Natural killer cell (primary cell): ENCODE results near the gene LRRC74B. TPM values are rescaled to one million over a fixed set of nuclear protein-coding genes. Genes with fewer than 3 reads are reported as not detected.

Experiments used
- ATAC-seq, 3 donors: fragments of 150-1000 bp in 2 of 3; fragments of 200-7000 bp in 1 of 3; cut with Tn5 transposase; 1 replicate in 1 of 3; 2 replicates in 2 of 3; pipeline ENCODE4 v1.10.0; 2021; ENCODE audit warnings: mild to moderate bottlenecking in 2 of 3, moderate library complexity in 2 of 3
- DNase-seq, 2 donors: peaks; one replicate each; pipeline versions ENCODE4 v3.0.0 to v3.0.0-alpha.2; 2013 to 2021; ENCODE audit warnings: mixed read lengths in 1 of 2
- H3K27ac ChIP-seq: one replicate; pipeline ENCODE4 v1.5.1; 2013; ENCODE audit warnings: mild to moderate bottlenecking, low read length
- H3K27me3 ChIP-seq: one replicate; pipeline ENCODE4 v1.6.1; 2013; ENCODE audit warnings: low read length; ENCODE audit not compliant: control insufficient read depth, insufficient read depth
- H3K36me3 ChIP-seq: one replicate; pipeline ENCODE4 v1.6.1; 2013; ENCODE audit warnings: low read length; ENCODE audit not compliant: control insufficient read depth, insufficient read depth
- H3K4me1 ChIP-seq: one replicate; pipeline ENCODE4 v1.6.1; 2013; ENCODE audit warnings: low read length; ENCODE audit not compliant: control insufficient read depth, insufficient read depth
- H3K4me3 ChIP-seq: one replicate; pipeline ENCODE4 v1.5.1; 2013; ENCODE audit warnings: low read length
- H3K9me3 ChIP-seq: one replicate; pipeline ENCODE4 v1.6.1; 2013; ENCODE audit warnings: low read length; ENCODE audit not compliant: control insufficient read depth, insufficient read depth
- H3K27ac Mint-ChIP-seq, 2 donors: one replicate each; pipeline ENCODE4 v1.8.0; 2022; ENCODE audit warnings: mild to moderate bottlenecking in 2 of 2, mixed read lengths in 2 of 2, moderate library complexity in 1 of 2
- H3K27me3 Mint-ChIP-seq, 2 donors: one replicate each; pipeline ENCODE4 v1.8.0; 2022; ENCODE audit warnings: low read depth in 2 of 2, mixed read lengths in 2 of 2
- H3K36me3 Mint-ChIP-seq: one replicate; pipeline ENCODE4 v1.8.0; 2022; ENCODE audit warnings: mixed read lengths
- H3K4me1 Mint-ChIP-seq, 2 donors: one replicate each; pipeline ENCODE4 v1.8.0; 2022; ENCODE audit warnings: mixed read lengths in 2 of 2
- H3K4me3 Mint-ChIP-seq: one replicate; pipeline ENCODE4 v1.8.0; 2022; ENCODE audit warnings: mild to moderate bottlenecking, moderate library complexity, mixed read lengths
- H3K9me3 Mint-ChIP-seq, 2 donors: one replicate each; pipeline ENCODE4 v1.8.0; 2022; ENCODE audit warnings: mixed read lengths in 2 of 2
- CTCF ChIP-seq: fragments of 200-600 bp; IDR thresholded peaks from one replicate; pipeline ENCODE4 v1.8.0; 2022; ENCODE audit warnings: antibody characterized with exemption
- WGBS: methylation state at CpG from one replicate; pipeline ENCODE4 v1.1.7; 2013; ENCODE audit warnings: missing lambda C conversion rate; ENCODE audit not compliant: insufficient coverage; 5-methylcytosine and 5-hydroxymethylcytosine counted together
- intact Hi-C: fragments of 100-400 bp; cut with micrococcal nuclease; formaldehyde crosslinking; loops from one replicate; pipeline ENCODE4 v1.14.2; 2022
- total RNA-seq, 4 donors: library from RNA; stranded (reverse); fragments of 120-200 nt in 1 of 4; gene quantifications; one replicate each; pipeline versions ENCODE4 v1.2.3 to v1.2.4, GENCODE V29; 2013 to 2022

The LRRC74B gene
- total RNA-seq, 3 donors from 2014 or later (not counting 1 experiment from before 2014, with no cell fraction given), result 0.11 TPM; not detected in 2

DNA sequence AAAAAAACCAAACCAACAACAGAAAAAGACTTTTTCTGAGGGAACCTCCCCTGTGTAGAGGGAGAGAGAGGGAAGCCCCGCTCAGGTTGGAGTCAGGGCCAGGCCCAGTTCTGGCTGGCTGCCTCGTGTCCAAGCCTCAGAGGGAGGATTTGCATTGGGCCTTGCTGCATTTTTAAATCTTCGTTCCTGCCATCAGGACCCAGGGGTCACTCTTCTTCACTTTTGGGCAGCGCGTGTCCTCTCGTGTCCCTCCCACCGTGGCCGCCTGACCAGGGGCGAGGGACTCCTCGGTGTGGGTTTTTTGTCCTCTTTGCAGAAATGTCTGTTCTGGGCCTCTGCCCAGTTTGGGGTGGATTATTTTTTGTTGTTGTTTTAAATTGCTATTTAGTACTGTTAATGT lies 57.9 kb downstream of the LRRC74B start:
- Histone ChIP-seq H3K9me3 (no peaks in the 10 kb centered on the region), H3K4me1 (peaks cover 6% of the 10 kb centered on the region), H3K4me3 (no peak overlapping the region), H3K27me3 (peaks cover 5% of the 10 kb centered on the region), H3K36me3 (no peaks in the 10 kb centered on the region), H3K27ac (no peak overlapping the region)
- DNase-seq, result no peak
- H3K27me3 Mint-ChIP-seq, result peaks cover 15 to 30% of the 10 kb centered on the region in 2 donors
- no peak overlapping the region for H3K4me3 Mint-ChIP-seq
- WGBS, result 93% methylated on average over 10 of the region's 10 CpGs
- peaks cover 8% of the 10 kb centered on the region in 2 donors for H3K4me1 Mint-ChIP-seq
- ATAC-seq, result no peak
- intact Hi-C loops, result no loop called here
- no peaks in the 10 kb centered on the region for H3K36me3 Mint-ChIP-seq
- no peak for TF ChIP-seq CTCF
- no peak overlapping the region for H3K27ac Mint-ChIP-seq
- no peaks in the 10 kb centered on the region for H3K9me3 Mint-ChIP-seq

DNA sequence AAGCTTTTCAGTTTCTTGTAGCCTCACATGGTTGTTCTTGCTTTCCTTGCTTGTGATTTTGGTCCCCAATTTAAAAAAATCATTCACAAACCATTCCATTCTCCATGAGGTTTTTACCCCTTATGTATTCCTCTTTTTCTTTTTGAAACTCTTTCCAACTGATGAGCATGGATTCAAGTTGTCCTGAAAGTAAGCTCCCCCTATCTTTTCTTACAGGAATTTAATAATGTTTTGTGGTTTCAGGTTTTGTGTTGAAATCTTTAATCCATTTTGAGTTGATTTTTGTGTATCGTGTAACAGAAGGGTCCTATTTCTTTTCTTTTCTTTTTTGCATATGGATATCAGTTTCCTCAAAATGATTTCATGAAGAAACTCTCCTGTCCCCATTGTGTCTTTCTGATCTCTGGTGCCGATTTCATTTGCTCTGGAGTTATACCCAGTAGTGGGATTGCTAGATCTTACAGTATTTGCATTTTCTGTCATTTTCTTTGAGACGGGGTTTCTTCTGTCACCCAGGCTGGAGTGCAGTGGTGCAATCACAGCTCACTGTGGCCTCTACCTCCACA lies 58.5 kb downstream of the LRRC74B start:
- H3K4me1 ChIP-seq, result peaks cover 6% of the 10 kb centered on the region
- no peak overlapping the region for H3K4me3 ChIP-seq
- no peak for TF ChIP-seq CTCF
- no peaks in the 10 kb centered on the region for H3K36me3 Mint-ChIP-seq
- ATAC-seq (no peak), DNase-seq (no peak)
- H3K4me1 Mint-ChIP-seq, result peaks cover 8% of the 10 kb centered on the region in 2 donors
- H3K27me3 ChIP-seq, result peaks cover 5% of the 10 kb centered on the region
- intact Hi-C loops, result no loop called here
- H3K9me3 ChIP-seq, result no peaks in the 10 kb centered on the region
- H3K27me3 Mint-ChIP-seq, result peaks cover 15 to 30% of the 10 kb centered on the region in 2 donors
- WGBS, result 88% methylated on average over 3 of the region's 3 CpGs
- H3K36me3 ChIP-seq, result no peaks in the 10 kb centered on the region
- H3K27ac ChIP-seq, result no peak overlapping the region
- H3K9me3 Mint-ChIP-seq, result no peaks in the 10 kb centered on the region
- H3K4me3 Mint-ChIP-seq, result no peak overlapping the region
- no peak overlapping the region for H3K27ac Mint-ChIP-seq

GRCh38 chr22:21105294-21105693 lies 59.5 kb downstream of the LRRC74B start:
- WGBS, result 77% methylated on average over 2 of the region's 2 CpGs
- no peak for DNase-seq
- no peak for ATAC-seq
- no peak overlapping the region for H3K4me3 ChIP-seq
- Mint-ChIP-seq H3K9me3 (no peaks in the 10 kb centered on the region), H3K4me3 (no peak overlapping the region), H3K27ac (no peak overlapping the region), H3K4me1 (peaks cover 8% of the 10 kb centered on the region in 2 donors), H3K36me3 (no peaks in the 10 kb centered on the region), H3K27me3 (peaks cover 15 to 30% of the 10 kb centered on the region in 2 donors)
- TF ChIP-seq CTCF, result no peak
- intact Hi-C loops, result no loop called here
- H3K36me3 ChIP-seq, result no peaks in the 10 kb centered on the region
- no peaks in the 10 kb centered on the region for H3K9me3 ChIP-seq
- peaks cover 3% of the 10 kb centered on the region for H3K27me3 ChIP-seq
- no peak overlapping the region for H3K27ac ChIP-seq
- H3K4me1 ChIP-seq, result peaks cover 6% of the 10 kb centered on the region

DNA sequence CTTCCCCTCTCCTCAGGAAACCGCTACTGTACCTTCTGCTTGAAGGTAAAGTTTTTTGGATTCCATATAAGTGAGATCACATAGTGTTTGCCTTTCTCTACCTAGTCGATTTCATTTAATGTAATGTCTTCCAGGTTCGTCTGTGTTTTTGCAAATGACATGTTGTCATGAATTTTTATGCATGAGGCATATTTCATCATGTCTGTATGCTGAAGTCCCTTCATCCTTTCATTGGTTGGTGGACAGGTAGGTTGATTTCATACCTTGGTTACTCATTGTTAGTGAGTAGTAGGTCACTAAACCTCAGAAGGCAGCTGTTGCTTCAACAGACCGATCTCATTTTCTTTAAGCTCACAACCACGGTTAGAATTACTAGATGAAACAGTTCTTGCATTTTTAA lies 60.3 kb downstream of the LRRC74B start:
- Histone ChIP-seq H3K9me3 (no peaks in the 10 kb centered on the region), H3K4me1 (peaks cover 6% of the 10 kb centered on the region), H3K4me3 (no peak overlapping the region), H3K27me3 (peaks cover 3% of the 10 kb centered on the region), H3K36me3 (no peaks in the 10 kb centered on the region), H3K27ac (no peak overlapping the region)
- 90% methylated on average over 4 of the region's 5 CpGs for WGBS
- no peak for ATAC-seq
- intact Hi-C loops, result no loop called here
- no peak overlapping the region for H3K27ac Mint-ChIP-seq
- no peaks in the 10 kb centered on the region for H3K36me3 Mint-ChIP-seq
- peaks cover 8% of the 10 kb centered on the region in 2 donors for H3K4me1 Mint-ChIP-seq
- no peaks in the 10 kb centered on the region for H3K9me3 Mint-ChIP-seq
- TF ChIP-seq CTCF, result no peak
- no peak overlapping the region for H3K4me3 Mint-ChIP-seq
- DNase-seq, result no peak
- H3K27me3 Mint-ChIP-seq, result peaks cover 15 to 30% of the 10 kb centered on the region in 2 donors
